CD8-positive, alpha-beta memory T cell (primary cell): ENCODE data around the gene MUC12. TPM values are rescaled to one million over a fixed set of nuclear protein-coding genes. Genes with fewer than 3 reads are reported as not detected.

ENCODE experiments used
- CTCF ChIA-PET: fragments of 350-600 bp; sonication (Branson Sonifier 250); formaldehyde crosslinking; loops from one replicate; lab custom pipeline; 2021; ENCODE audit warnings: antibody characterized with exemption; lab: Charles Lee
- POLR2A ChIA-PET: fragments of 350-600 bp; sonication (Branson Sonifier 250); formaldehyde crosslinking; loops from one replicate; lab custom pipeline; 2021; ENCODE audit warnings: antibody characterized with exemption; lab: Charles Lee
- DNase-seq, 5 donors: peaks; one replicate each; pipeline versions ENCODE4 v3.0.0 to v3.0.0-alpha.2; 2020 to 2022; ENCODE audit warnings: mixed read lengths in 1 of 5
- H3K27ac ChIP-seq: one replicate; pipeline ENCODE4 v1.7.0; 2013; ENCODE audit warnings: low read depth, mild to moderate bottlenecking, low read length, moderate library complexity
- H3K27me3 ChIP-seq: 2 replicates; pipeline ENCODE4 v1.7.0; 2013; ENCODE audit warnings: low read length, mild to moderate bottlenecking; ENCODE audit not compliant: insufficient read depth, poor library complexity, severe bottlenecking
- H3K36me3 ChIP-seq: 2 replicates; pipeline ENCODE4 v1.7.0; 2013; ENCODE audit warnings: mild to moderate bottlenecking, low read length, moderate library complexity; ENCODE audit not compliant: insufficient read depth
- H3K4me1 ChIP-seq: 2 replicates; pipeline ENCODE4 v1.7.0; 2013; ENCODE audit warnings: mild to moderate bottlenecking, low read length, moderate library complexity; ENCODE audit not compliant: insufficient read depth
- H3K4me3 ChIP-seq: 2 replicates; pipeline ENCODE4 v1.7.0; 2013; ENCODE audit warnings: mild to moderate bottlenecking, low read length
- H3K9me3 ChIP-seq: 2 replicates; pipeline ENCODE4 v1.7.0; 2013; ENCODE audit warnings: mild to moderate bottlenecking, low read length
- H3K27ac Mint-ChIP-seq, 8 donors: one replicate each; pipeline ENCODE4 v1.8.0; 2020 to 2021; ENCODE audit warnings: mixed read lengths in 8 of 8, mild to moderate bottlenecking in 6 of 8, inconsistent platforms in 3 of 8, moderate library complexity in 3 of 8
- H3K27me3 Mint-ChIP-seq, 2 donors: one replicate each; pipeline ENCODE4 v1.8.0; 2020 to 2021; ENCODE audit warnings: mixed read lengths in 2 of 2, mild to moderate bottlenecking in 1 of 2, moderate library complexity in 1 of 2
- H3K36me3 Mint-ChIP-seq, 3 donors: one replicate each; pipeline ENCODE4 v1.8.0; 2020 to 2021; ENCODE audit warnings: mixed read lengths in 3 of 3, inconsistent platforms in 1 of 3, mild to moderate bottlenecking in 1 of 3
- H3K4me1 Mint-ChIP-seq, 3 donors: one replicate each; pipeline ENCODE4 v1.8.0; 2020 to 2021; ENCODE audit warnings: mixed read lengths in 3 of 3, inconsistent platforms in 1 of 3, mild to moderate bottlenecking in 1 of 3
- H3K4me3 Mint-ChIP-seq, 7 donors: one replicate each; pipeline ENCODE4 v1.8.0; 2020 to 2021; ENCODE audit warnings: mixed read lengths in 7 of 7, mild to moderate bottlenecking in 6 of 7, moderate library complexity in 4 of 7, inconsistent platforms in 2 of 7
- H3K9me3 Mint-ChIP-seq, 5 donors: one replicate each; pipeline ENCODE4 v1.8.0; 2020 to 2022; ENCODE audit warnings: mixed read lengths in 5 of 5, mild to moderate bottlenecking in 3 of 5, moderate library complexity in 2 of 5, inconsistent platforms in 1 of 5
- polyA plus RNA-seq: library from polyadenylated mRNA; unstranded; fragments of 300-500 nt; fragmentation: Illumina TruSeq; gene quantifications from one replicate; pipeline ENCODE4 v1.2.3, GENCODE V29; 2021
- total RNA-seq, 2 experiments: library from RNA; stranded (reverse); gene quantifications; one replicate each; pipeline ENCODE4 v1.2.3, GENCODE V29; 2021

MUC12 gene
- total and polyA plus RNA-seq, 3 experiments from 2014 or later = 0.35 to 0.54 TPM; not detected in 1

GRCh38 chr7:100949933-100950443 is 19.4 kb upstream of the MUC12 start:
- CTCF ChIA-PET = no interaction called here
- Mint-ChIP-seq H3K27me3 (peaks cover 28 to 36% of the 10 kb centered on the region in 2 donors), H3K27ac (no peak overlapping the region)

GRCh38 chr7:100951172-100951571 is 18.2 kb upstream of the MUC12 start:
- peak overlapping the region in 1 of 8 donors; percentile 6 for H3K27ac Mint-ChIP-seq
- H3K4me1 Mint-ChIP-seq = no peaks in the 10 kb centered on the region
- POLR2A ChIA-PET = no interaction called here
- H3K27me3 Mint-ChIP-seq = peaks cover 21 to 27% of the 10 kb centered on the region in 2 donors
- Histone ChIP-seq H3K9me3 (no peaks in the 10 kb centered on the region), H3K27ac (no peak overlapping the region), H3K4me1 (no peaks in the 10 kb centered on the region), H3K36me3 (no peaks in the 10 kb centered on the region), H3K4me3 (no peak overlapping the region), H3K27me3 (peaks cover 18% of the 10 kb centered on the region)
- DNase-seq = no peak
- CTCF ChIA-PET = no interaction called here
- no peak overlapping the region for H3K4me3 Mint-ChIP-seq
- no peaks in the 10 kb centered on the region for H3K36me3 Mint-ChIP-seq
- no peaks in the 10 kb centered on the region for H3K9me3 Mint-ChIP-seq

More at GRCh38 chr7:100949933-100950443, 19.4 kb upstream of the MUC12 start:
- peaks cover 0 to 2% (median 0%) of the 10 kb centered on the region in 5 donors for H3K9me3 Mint-ChIP-seq
- no peaks in the 10 kb centered on the region for H3K4me1 Mint-ChIP-seq
- Histone ChIP-seq H3K4me3 (no peak overlapping the region), H3K9me3 (no peaks in the 10 kb centered on the region), H3K27me3 (peaks cover 18% of the 10 kb centered on the region), H3K27ac (no peak overlapping the region), H3K36me3 (no peaks in the 10 kb centered on the region), H3K4me1 (no peaks in the 10 kb centered on the region)
- POLR2A ChIA-PET = no interaction called here
- H3K4me3 Mint-ChIP-seq = no peak overlapping the region
- DNase-seq = no peak
- H3K36me3 Mint-ChIP-seq = no peaks in the 10 kb centered on the region

GRCh38 chr7:100951888-100952560 is 17.3 kb upstream of the MUC12 start:
- Histone ChIP-seq H3K27ac (no peak overlapping the region), H3K4me3 (no peak overlapping the region), H3K36me3 (no peaks in the 10 kb centered on the region), H3K4me1 (no peaks in the 10 kb centered on the region), H3K9me3 (no peaks in the 10 kb centered on the region), H3K27me3 (peaks cover 18% of the 10 kb centered on the region)
- Mint-ChIP-seq H3K4me1 (no peaks in the 10 kb centered on the region), H3K27ac (no peak overlapping the region), H3K36me3 (no peaks in the 10 kb centered on the region), H3K9me3 (no peaks in the 10 kb centered on the region), H3K27me3 (peaks cover 14 to 18% of the 10 kb centered on the region in 2 donors), H3K4me3 (no peak overlapping the region)
- no peak for DNase-seq
- POLR2A ChIA-PET = no interaction called here
- CTCF ChIA-PET = no interaction called here

DNA sequence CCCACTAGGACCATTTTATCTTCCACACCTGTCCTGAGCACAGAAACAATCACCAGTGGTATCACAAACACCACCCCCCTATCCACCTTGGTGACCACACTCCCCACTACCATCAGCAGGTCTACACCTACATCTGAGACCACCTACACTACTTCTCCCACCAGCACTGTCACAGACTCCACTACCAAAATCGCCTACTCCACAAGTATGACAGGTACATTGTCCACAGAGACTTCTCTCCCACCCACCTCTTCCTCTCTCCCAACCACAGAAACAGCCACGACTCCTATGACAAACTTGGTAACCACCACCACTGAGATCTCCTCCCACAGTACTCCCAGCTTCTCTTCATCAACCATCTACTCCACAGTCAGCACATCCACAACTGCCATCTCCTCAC is 16.7 kb upstream of the MUC12 start:
- Mint-ChIP-seq H3K4me1 (no peaks in the 10 kb centered on the region), H3K9me3 (no peaks in the 10 kb centered on the region), H3K27ac (no peak overlapping the region), H3K4me3 (no peak overlapping the region), H3K27me3 (peaks cover 14 to 18% of the 10 kb centered on the region in 2 donors), H3K36me3 (no peaks in the 10 kb centered on the region)
- no peak for DNase-seq
- no peaks in the 10 kb centered on the region for H3K9me3 ChIP-seq
- H3K27me3 ChIP-seq = peaks cover 18% of the 10 kb centered on the region
- ChIA-PET CTCF (no interaction called here), POLR2A (no interaction called here)
- H3K36me3 ChIP-seq = no peaks in the 10 kb centered on the region
- no peak overlapping the region for H3K27ac ChIP-seq
- no peak overlapping the region for H3K4me3 ChIP-seq
- no peaks in the 10 kb centered on the region for H3K4me1 ChIP-seq

DNA sequence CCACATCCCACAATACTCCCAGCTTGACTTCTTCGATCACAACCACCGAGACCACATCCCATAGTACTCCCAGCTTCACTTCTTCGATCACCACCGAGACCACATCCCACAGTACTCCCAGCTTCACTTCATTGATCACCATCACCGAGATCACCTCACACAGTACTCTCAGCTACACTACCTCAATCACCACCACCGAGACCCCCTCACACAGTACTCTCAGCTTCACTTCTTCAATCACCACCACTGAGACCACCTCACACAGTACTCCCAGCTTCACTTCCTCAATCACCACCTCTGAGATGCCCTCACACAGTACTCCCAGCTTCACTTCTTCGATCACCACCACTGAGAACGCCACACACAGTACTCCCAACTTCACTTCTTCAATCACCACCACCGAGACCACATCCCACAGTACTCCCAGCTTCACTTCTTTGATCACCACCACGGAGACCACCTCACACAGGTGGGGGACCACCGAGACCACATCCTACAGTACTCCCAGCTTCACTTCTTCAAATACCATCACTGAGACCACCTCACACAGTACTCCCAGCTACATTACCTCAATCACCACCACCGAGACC is 11.4 kb upstream of the MUC12 start:
- DNase-seq = no peak
- CTCF ChIA-PET = interaction anchor here (0.6 to 2.0 kb wide), 5 partner anchors 8 to 1225 kb away, joined by 3 to 6 read pairs (median 3); partner anchors contain the start of gene ACHE
- Mint-ChIP-seq H3K27ac (no peak overlapping the region), H3K4me1 (no peaks in the 10 kb centered on the region), H3K27me3 (peaks cover 3 to 6% of the 10 kb centered on the region in 2 donors), H3K36me3 (no peaks in the 10 kb centered on the region), H3K9me3 (no peaks in the 10 kb centered on the region), H3K4me3 (no peak overlapping the region)
- Histone ChIP-seq H3K27ac (no peak overlapping the region), H3K36me3 (no peaks in the 10 kb centered on the region), H3K4me1 (no peaks in the 10 kb centered on the region), H3K9me3 (no peaks in the 10 kb centered on the region), H3K27me3 (peaks cover 8% of the 10 kb centered on the region), H3K4me3 (no peak overlapping the region)
- POLR2A ChIA-PET = no interaction called here

GRCh38 chr7:100959894-100960293 is 9.5 kb upstream of the MUC12 start:
- Histone ChIP-seq H3K27ac (no peak overlapping the region), H3K36me3 (no peaks in the 10 kb centered on the region), H3K4me3 (no peak overlapping the region), H3K4me1 (no peaks in the 10 kb centered on the region), H3K27me3 (peaks cover 22% of the 10 kb centered on the region), H3K9me3 (no peaks in the 10 kb centered on the region)
- no peaks in the 10 kb centered on the region for H3K36me3 Mint-ChIP-seq
- no peak overlapping the region for H3K27ac Mint-ChIP-seq
- H3K4me3 Mint-ChIP-seq = no peak overlapping the region
- peaks cover 0 to 2% (median 0%) of the 10 kb centered on the region in 5 donors for H3K9me3 Mint-ChIP-seq
- no peaks in the 10 kb centered on the region for H3K4me1 Mint-ChIP-seq
- ChIA-PET POLR2A (no interaction called here), CTCF (no interaction called here)
- H3K27me3 Mint-ChIP-seq = peaks cover 14 to 20% of the 10 kb centered on the region in 2 donors
- no peak for DNase-seq

GRCh38 chr7:100962537-100962936 is 6.8 kb upstream of the MUC12 start:
- H3K27ac ChIP-seq = no peak overlapping the region
- peaks cover 19% of the 10 kb centered on the region for H3K4me1 ChIP-seq
- Mint-ChIP-seq H3K27me3 (peaks cover 34 to 43% of the 10 kb centered on the region in 2 donors), H3K27ac (no peak overlapping the region), H3K4me1 (peaks cover 16 to 26% (median 19%) of the 10 kb centered on the region in 3 donors), H3K9me3 (peaks cover 0 to 2% (median 0%) of the 10 kb centered on the region in 5 donors), H3K36me3 (no peaks in the 10 kb centered on the region), H3K4me3 (no peak overlapping the region)
- peaks cover 48% of the 10 kb centered on the region for H3K27me3 ChIP-seq
- no peak overlapping the region for H3K4me3 ChIP-seq
- no peaks in the 10 kb centered on the region for H3K9me3 ChIP-seq
- POLR2A ChIA-PET = no interaction called here
- H3K36me3 ChIP-seq = no peaks in the 10 kb centered on the region
- no peak for DNase-seq
- CTCF ChIA-PET = no interaction called here

GRCh38 chr7:100963386-100963785 is 6.0 kb upstream of the MUC12 start:
- peaks cover 41 to 52% of the 10 kb centered on the region in 2 donors for H3K27me3 Mint-ChIP-seq
- H3K9me3 ChIP-seq = no peaks in the 10 kb centered on the region
- no peak overlapping the region for H3K27ac Mint-ChIP-seq
- no peak overlapping the region for H3K4me3 ChIP-seq
- DNase-seq = no peak
- H3K27ac ChIP-seq = no peak overlapping the region
- peaks cover 19% of the 10 kb centered on the region for H3K4me1 ChIP-seq
- no peaks in the 10 kb centered on the region for H3K36me3 Mint-ChIP-seq
- no peaks in the 10 kb centered on the region for H3K36me3 ChIP-seq
- H3K27me3 ChIP-seq = peaks cover 50% of the 10 kb centered on the region
- peaks cover 18 to 27% (median 21%) of the 10 kb centered on the region in 3 donors for H3K4me1 Mint-ChIP-seq
- H3K4me3 Mint-ChIP-seq = no peak overlapping the region
- ChIA-PET POLR2A (no interaction called here), CTCF (no interaction called here)
- H3K9me3 Mint-ChIP-seq = peaks cover 0 to 2% (median 0%) of the 10 kb centered on the region in 5 donors
